Right lobe of liver (tissue), 6 donors: ENCODE measurements around the gene FAM50A. TPM values are rescaled to one million over a fixed set of nuclear protein-coding genes. Genes with fewer than 3 reads are reported as not detected.

Source experiments
- ATAC-seq, 4 donors: fragments of 200-7000 bp; cut with Tn5 transposase; one replicate each; pipeline ENCODE4 v1.9.1; 2020; ENCODE audit warnings: mild to moderate bottlenecking in 4 of 4, moderate library complexity in 4 of 4
- DNase-seq, 3 donors: peaks; one replicate each; pipeline ENCODE4 v3.0.0-alpha.2; 2020
- H3K27ac ChIP-seq, 3 donors: fragments of 200-600 bp; one replicate each; pipeline ENCODE4 v1.8.0; 2022
- H3K27me3 ChIP-seq, 2 donors: fragments of 200-600 bp; one replicate each; pipeline ENCODE4 v1.8.0; 2022
- H3K36me3 ChIP-seq, 4 donors: fragments of 200-600 bp; sonication (generic) in 1 of 4; one replicate each; pipeline versions ENCODE4 v1.5.1 to v1.8.0; 2017 to 2022; ENCODE audit warnings: control low read depth in 1 of 4
- H3K4me1 ChIP-seq, 4 donors: fragments of 200-600 bp; sonication (generic) in 1 of 4; one replicate each; pipeline versions ENCODE4 v1.5.1 to v1.8.0; 2017 to 2022; ENCODE audit warnings: control low read depth in 1 of 4
- H3K4me3 ChIP-seq, 3 donors: fragments of 200-600 bp; one replicate each; pipeline ENCODE4 v1.8.0; 2022
- H3K9me3 ChIP-seq, 4 donors: fragments of 200-600 bp; sonication (generic) in 1 of 4; one replicate each; pipeline versions ENCODE4 v1.5.1 to v1.8.0; 2017 to 2022; ENCODE audit warnings: control low read depth in 1 of 4
- CTCF ChIP-seq, 4 donors: fragments of 200-600 bp in 3 of 4; fragments of 450-650 bp in 1 of 4; IDR thresholded peaks; one replicate each; pipeline versions ENCODE4 v1.5.1 to v1.8.0; 2016 to 2022; ENCODE audit warnings: antibody characterized with exemption in 4 of 4, mild to moderate bottlenecking in 2 of 4
- POLR2A ChIP-seq: fragments of 450-650 bp; IDR thresholded peaks from one replicate; pipeline ENCODE4 v1.6.1; 2017; ENCODE audit warnings: antibody characterized with exemption, mild to moderate bottlenecking
- WGBS: methylation state at CpG from one replicate; pipeline ENCODE4 v1.1.6; 2018; ENCODE audit warnings: low coverage, low lambda C conversion rate; ENCODE audit not compliant: insufficient coverage; ENCODE audit errors: missing lambda C conversion rate; 5-methylcytosine and 5-hydroxymethylcytosine counted together
- intact Hi-C, 2 donors: fragments of 100-400 bp; cut with DNase I; formaldehyde crosslinking; loops; one replicate each; pipeline versions ENCODE4 v1.11.2 to v1.14.1; 2022
- total RNA-seq, 6 experiments: library from RNA; depleted of rRNA in 2 of 6; stranded (reverse); fragments of >200 nt in 2 of 6; fragmentation: NEBNext Ultra II Directional in 3 of 6; extraction: Animal tissue kit (Norgen Biotek cat#: 25700) in 3 of 6; gene quantifications; one replicate each; pipeline versions ENCODE4 v1.1.0 to v1.2.4, GENCODE V29; 2016 to 2023
- donor health status: DM: no; HTN: yes; CAD: no.
- donor health status: DM: no; HTN: no; CAD: no.
- donor health status: DM: no; HTN: no; CAD: no.
- donor health status: DM: no; HTN: yes; CAD: no.
- donor health status: DM: no; HTN: yes; CAD: no.

Gene FAM50A
- total RNA-seq, 6 experiments from 2014 or later: 19.2 to 36.8 (median 21.9) TPM

- Histone ChIP-seq H3K9me3 (no peaks in the 10 kb centered on the region), H3K27ac (no peak overlapping the region), H3K4me3 (no peak overlapping the region), H3K36me3 (no peaks in the 10 kb centered on the region), H3K27me3 (no peaks in the 10 kb centered on the region), H3K4me1 (peaks cover 0 to 4% (median 0%) of the 10 kb centered on the region in 4 donors)
- no peak for ATAC-seq
- TF ChIP-seq POLR2A: no peak
- TF ChIP-seq CTCF (IDR thresholded peaks at IDR 0.05): no peak
- 40% methylated on average over 1 of the region's 11 CpGs for WGBS
- DNase-seq: no peak
- intact Hi-C loops: no loop called here
Observed at GRCh38 chrX:154441564-154441963, 2.4 kb upstream of the FAM50A start.

GRCh38 chrX:154441984-154442707, 1.8 kb upstream of the FAM50A start:
- peaks cover 0 to 4% (median 0%) of the 10 kb centered on the region in 4 donors for H3K4me1 ChIP-seq
- DNase-seq: no peak
- intact Hi-C loops: no loop called here

GRCh38 chrX:154443479-154443910, 446 bp upstream of the FAM50A start:
- H3K27me3 ChIP-seq: no peaks in the 10 kb centered on the region
- H3K4me1 ChIP-seq: peaks cover 0 to 4% (median 0%) of the 10 kb centered on the region in 4 donors
- no peaks in the 10 kb centered on the region for H3K36me3 ChIP-seq
- no peak for TF ChIP-seq POLR2A
- TF ChIP-seq CTCF (IDR thresholded peaks at IDR 0.05): no peak
- intact Hi-C loops: no loop called here
- 23% methylated on average over 6 of the region's 10 CpGs for WGBS
- no peaks in the 10 kb centered on the region for H3K9me3 ChIP-seq
- peak overlapping the region in 2 of 3 donors; percentile 18 to 64 for H3K4me3 ChIP-seq
- DNase-seq (no peak), ATAC-seq (peak in 2 of 4 donors; percentile 5 to 8)
- peak overlapping the region in 2 of 3 donors; percentile 47 to 53 for H3K27ac ChIP-seq

More at GRCh38 chrX:154441984-154442707, 1.8 kb upstream of the FAM50A start:
- no CpG with 5 or more reads among the region's 21 CpGs for WGBS
- TF ChIP-seq POLR2A: no peak
- no peak for TF ChIP-seq CTCF (IDR thresholded peaks at IDR 0.05)
- Histone ChIP-seq H3K36me3 (no peaks in the 10 kb centered on the region), H3K9me3 (no peaks in the 10 kb centered on the region), H3K4me3 (no peak overlapping the region), H3K27ac (no peak overlapping the region), H3K27me3 (no peaks in the 10 kb centered on the region)
- no peak for ATAC-seq

GRCh38 chrX:154444755-154445246, 860 bp downstream of the FAM50A start:
- intact Hi-C loops: no loop called here
- Histone ChIP-seq H3K4me1 (peaks cover 0 to 4% (median 0%) of the 10 kb centered on the region in 4 donors), H3K27ac (peak overlapping the region in 2 of 3 donors; percentile 54 to 66), H3K36me3 (no peaks in the 10 kb centered on the region), H3K9me3 (no peaks in the 10 kb centered on the region), H3K4me3 (peak overlapping the region; percentile 54 to 64 (median 60)), H3K27me3 (no peaks in the 10 kb centered on the region)
- no peak for DNase-seq
- 55% methylated on average over 2 of the region's 13 CpGs for WGBS
- TF ChIP-seq CTCF (IDR thresholded peaks at IDR 0.05) (no peak), POLR2A (no peak)
- ATAC-seq: no peak
